PC-9 (cell line): ENCODE results near the gene SSR2.

Source experiments
- EZH2 ChIP-seq: fragments of 200-600 bp; sonication (generic); IDR thresholded peaks from 2 replicates; pipeline ENCODE4 v1.8.0; 2017; ENCODE audit warnings: antibody characterized with exemption, low read depth
- TF ChIP-seq, protein P1 (sequence below): fragments of 200-600 bp; sonication (generic); conservative IDR thresholded peaks from 2 replicates; pipeline ENCODE4 v1.6.1; 2017; ENCODE audit warnings: mixed run types, antibody characterized with exemption, mild to moderate bottlenecking, moderate library complexity

DNA sequence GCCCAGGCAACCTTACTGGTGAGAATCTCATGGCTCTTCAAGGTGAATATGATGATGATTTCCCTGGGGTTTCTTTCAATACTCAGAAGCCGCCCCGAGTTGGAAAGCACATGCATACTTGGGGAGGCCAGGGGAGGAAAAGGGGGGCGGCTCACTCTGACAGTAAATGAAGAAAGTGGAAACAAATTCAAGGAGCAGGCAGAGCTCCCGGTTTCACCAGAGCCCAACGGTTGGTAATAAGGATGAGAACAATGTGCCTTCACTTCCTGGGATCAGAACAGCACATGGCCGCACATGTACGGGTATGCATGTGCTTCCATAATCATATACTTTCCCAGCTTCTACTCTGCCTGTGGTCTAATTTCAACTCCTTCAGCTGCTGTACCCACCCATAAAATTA, 38.6 kb downstream of the SSR2 start:
- no peak for TF ChIP-seq EZH2
- TF ChIP-seq, protein P1, sequence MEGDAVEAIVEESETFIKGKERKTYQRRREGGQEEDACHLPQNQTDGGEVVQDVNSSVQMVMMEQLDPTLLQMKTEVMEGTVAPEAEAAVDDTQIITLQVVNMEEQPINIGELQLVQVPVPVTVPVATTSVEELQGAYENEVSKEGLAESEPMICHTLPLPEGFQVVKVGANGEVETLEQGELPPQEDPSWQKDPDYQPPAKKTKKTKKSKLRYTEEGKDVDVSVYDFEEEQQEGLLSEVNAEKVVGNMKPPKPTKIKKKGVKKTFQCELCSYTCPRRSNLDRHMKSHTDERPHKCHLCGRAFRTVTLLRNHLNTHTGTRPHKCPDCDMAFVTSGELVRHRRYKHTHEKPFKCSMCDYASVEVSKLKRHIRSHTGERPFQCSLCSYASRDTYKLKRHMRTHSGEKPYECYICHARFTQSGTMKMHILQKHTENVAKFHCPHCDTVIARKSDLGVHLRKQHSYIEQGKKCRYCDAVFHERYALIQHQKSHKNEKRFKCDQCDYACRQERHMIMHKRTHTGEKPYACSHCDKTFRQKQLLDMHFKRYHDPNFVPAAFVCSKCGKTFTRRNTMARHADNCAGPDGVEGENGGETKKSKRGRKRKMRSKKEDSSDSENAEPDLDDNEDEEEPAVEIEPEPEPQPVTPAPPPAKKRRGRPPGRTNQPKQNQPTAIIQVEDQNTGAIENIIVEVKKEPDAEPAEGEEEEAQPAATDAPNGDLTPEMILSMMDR = no peak
